ENCODE measurements around the gene JMJD6. TPM values are rescaled to one million over a fixed set of nuclear protein-coding genes. Genes with fewer than 3 reads are reported as not detected.

JMJD6 gene
- total RNA-seq, 1 experiment from 2014 or later: 28.9 TPM

- Mint-ChIP-seq H3K27me3 (ENCODE audit: low read depth) (no peaks in the 10 kb centered on the region), H3K27ac (peak overlapping the region in 1 of 3 experiments; percentile 62; a peak in 3 of 7 replicates), H3K4me3 (no peak overlapping the region), H3K4me1 (peaks cover 16 to 29% of the 10 kb centered on the region in 2 experiments), H3K9me3 (no peaks in the 10 kb centered on the region), H3K36me3 (ENCODE audit: insufficient read depth in 1 of 3, low read depth in 3 of 3) (no peaks in the 10 kb centered on the region)
- Histone ChIP-seq H3K18ac (ENCODE audit: insufficient read length, low read depth, low read length) (no peak overlapping the region), H2BK12ac (ENCODE audit: insufficient read length, low read depth, low read length) (no peak overlapping the region), H4K5ac (ENCODE audit: insufficient read length, low read depth, low read length) (no peak overlapping the region), H3T11ph (ENCODE audit: low read length) (no peak overlapping the region), H3K23ac (ENCODE audit: insufficient read length, low read depth, low read length) (no peak overlapping the region), H2BK15ac (ENCODE audit: low read depth, low read length) (no peak overlapping the region), H3K9ac (ENCODE audit: extremely low read depth, insufficient read length, low read length) (no peak overlapping the region), H3K4ac (ENCODE audit: low read depth, low read length) (no peak overlapping the region), H3K56ac (ENCODE audit: insufficient read length, low read depth, low read length) (no peak overlapping the region), H3K79me2 (ENCODE audit: insufficient read depth, low read length) (no peaks in the 10 kb centered on the region), H2BK120ac (ENCODE audit: low read depth, low read length, poor library complexity, severe bottlenecking) (no peak overlapping the region), H2AK5ac (ENCODE audit: insufficient read length, low read length) (no peak overlapping the region), H3K4me1 (ENCODE audit: insufficient read depth, low read length) (peaks cover 3% of the 10 kb centered on the region; the same call in 1 of the 2 replicates), H3K27ac (ENCODE audit: insufficient read length, low read depth, low read length) (no peak overlapping the region), H3K23me2 (ENCODE audit: insufficient read length, low read depth, low read length, poor library complexity, severe bottlenecking) (peaks cover 3% of the 10 kb centered on the region), H3K9me3 (ENCODE audit: control insufficient read depth, low read depth, low read length) (no peaks in the 10 kb centered on the region), H2BK5ac (ENCODE audit: insufficient read length, low read length) (no peak overlapping the region), H3K27me3 (ENCODE audit: insufficient read depth, low read length) (no peaks in the 10 kb centered on the region), H2BK20ac (ENCODE audit: low read depth, low read length, poor library complexity, severe bottlenecking) (no peak overlapping the region), H3K14ac (ENCODE audit: insufficient read depth, low read length) (no peak overlapping the region), H3K79me1 (ENCODE audit: insufficient read depth, low read depth, low read length, poor library complexity, severe bottlenecking) (no peaks in the 10 kb centered on the region), H2AFZ (ENCODE audit: low read length) (no peak overlapping the region), H4K91ac (ENCODE audit: insufficient read length, low read depth, low read length) (no peak overlapping the region), H4K20me1 (ENCODE audit: control insufficient read depth, insufficient read depth, insufficient read length) (no peaks in the 10 kb centered on the region), H3K4me2 (ENCODE audit: insufficient read depth, insufficient read length, low read length) (no peak overlapping the region), H4K8ac (replicated peaks; ENCODE audit: insufficient read length, low read depth, low read length) (no peak overlapping the region)
- no peak for TF ChIP-seq CTCF (conservative IDR thresholded peaks at IDR 0.05)
- no CpG with 5 or more reads among the region's 14 CpGs for WGBS (ENCODE audit: extremely low coverage, insufficient read length, low lambda C conversion rate)
- DNase-seq: no peak
Observed at GRCh38 chr17:76691379-76692191, 34.8 kb downstream of the JMJD6 start.

Data from H9 (cell line).